Measurements from ENCODE around the gene PDE4D.

PDE4D gene

GRCh38 chr5:59069438-59070079, 824.0 kb downstream of the PDE4D start:
- H3K9me3 ChIP-seq (ENCODE audit: insufficient read depth, low read length), result no peaks in the 10 kb centered on the region
- H3K9ac ChIP-seq (ENCODE audit: insufficient read length, low read depth), result no peak overlapping the region
- no peaks in the 10 kb centered on the region for H3K4me1 ChIP-seq (ENCODE audit: insufficient read depth, insufficient read length)
- no peaks in the 10 kb centered on the region for H3K27me3 ChIP-seq (ENCODE audit: insufficient read depth, insufficient read length)
- H3K36me3 ChIP-seq (ENCODE audit: insufficient read depth, insufficient read length, low read length), result no peaks in the 10 kb centered on the region
- H3K4me3 ChIP-seq (ENCODE audit: insufficient read length, low read depth), result no peak overlapping the region
- no peak for TF ChIP-seq ZNF274 (IDR thresholded peaks at IDR 0.05; ENCODE audit: low read depth, low read length)
- TF ChIP-seq YY1 (IDR thresholded peaks at IDR 0.05; ENCODE audit: insufficient read depth, insufficient read length), result no peak
- no peak for TF ChIP-seq SUZ12 (IDR thresholded peaks at IDR 0.05; ENCODE audit: extremely low read depth, insufficient read depth, insufficient read length)
- no peak for DNase-seq (ENCODE audit: low read depth, low spot score)

GRCh38 chr5:59067956-59068656, 825.4 kb downstream of the PDE4D start:
- no peak overlapping the region for H3K9ac ChIP-seq (ENCODE audit: insufficient read length, low read depth)
- no peak overlapping the region for H3K4me3 ChIP-seq (ENCODE audit: insufficient read length, low read depth)
- no peaks in the 10 kb centered on the region for H3K4me1 ChIP-seq (ENCODE audit: insufficient read depth, insufficient read length)
- no peak for DNase-seq (ENCODE audit: low read depth, low spot score)
- no peaks in the 10 kb centered on the region for H3K9me3 ChIP-seq (ENCODE audit: insufficient read depth, low read length)
- no peaks in the 10 kb centered on the region for H3K36me3 ChIP-seq (ENCODE audit: insufficient read depth, insufficient read length, low read length)
- no peak for TF ChIP-seq ZNF274 (IDR thresholded peaks at IDR 0.05; ENCODE audit: low read depth, low read length)
- no peak for TF ChIP-seq SUZ12 (IDR thresholded peaks at IDR 0.05; ENCODE audit: extremely low read depth, insufficient read depth, insufficient read length)
- TF ChIP-seq YY1 (IDR thresholded peaks at IDR 0.05; ENCODE audit: insufficient read depth, insufficient read length), result no peak
- no peaks in the 10 kb centered on the region for H3K27me3 ChIP-seq (ENCODE audit: insufficient read depth, insufficient read length)

- Histone ChIP-seq H3K9me3 (ENCODE audit: insufficient read depth, low read length) (no peaks in the 10 kb centered on the region), H3K9ac (ENCODE audit: insufficient read length, low read depth) (no peak overlapping the region), H3K4me3 (ENCODE audit: insufficient read length, low read depth) (no peak overlapping the region), H3K36me3 (ENCODE audit: insufficient read depth, insufficient read length, low read length) (no peaks in the 10 kb centered on the region), H3K27me3 (ENCODE audit: insufficient read depth, insufficient read length) (no peaks in the 10 kb centered on the region), H3K4me1 (ENCODE audit: insufficient read depth, insufficient read length) (no peaks in the 10 kb centered on the region)
- DNase-seq (ENCODE audit: low read depth, low spot score), result no peak
- no peak for TF ChIP-seq YY1 (IDR thresholded peaks at IDR 0.05; ENCODE audit: insufficient read depth, insufficient read length)
- no peak for TF ChIP-seq ZNF274 (IDR thresholded peaks at IDR 0.05; ENCODE audit: low read depth, low read length)
- TF ChIP-seq SUZ12 (IDR thresholded peaks at IDR 0.05; ENCODE audit: extremely low read depth, insufficient read depth, insufficient read length), result no peak
Measured at GRCh38 chr5:59066367-59067163, 827.0 kb downstream of the PDE4D start.

- Histone ChIP-seq H3K4me3 (ENCODE audit: insufficient read length, low read depth) (no peak overlapping the region), H3K36me3 (ENCODE audit: insufficient read depth, insufficient read length, low read length) (no peaks in the 10 kb centered on the region), H3K27me3 (ENCODE audit: insufficient read depth, insufficient read length) (no peaks in the 10 kb centered on the region), H3K4me1 (ENCODE audit: insufficient read depth, insufficient read length) (no peaks in the 10 kb centered on the region), H3K9me3 (ENCODE audit: insufficient read depth, low read length) (no peaks in the 10 kb centered on the region), H3K9ac (ENCODE audit: insufficient read length, low read depth) (no peak overlapping the region)
- DNase-seq (ENCODE audit: low read depth, low spot score), result no peak
- TF ChIP-seq YY1 (IDR thresholded peaks at IDR 0.05; ENCODE audit: insufficient read depth, insufficient read length), result no peak
- TF ChIP-seq ZNF274 (IDR thresholded peaks at IDR 0.05; ENCODE audit: low read depth, low read length), result no peak
- TF ChIP-seq SUZ12 (IDR thresholded peaks at IDR 0.05; ENCODE audit: extremely low read depth, insufficient read depth, insufficient read length), result no peak
Measured at GRCh38 chr5:59065554-59065953, 828.0 kb downstream of the PDE4D start.

- H3K9ac ChIP-seq (ENCODE audit: insufficient read length, low read depth), result no peak overlapping the region
- DNase-seq (ENCODE audit: low read depth, low spot score), result no peak
- no peak overlapping the region for H3K4me3 ChIP-seq (ENCODE audit: insufficient read length, low read depth)
- no peaks in the 10 kb centered on the region for H3K4me1 ChIP-seq (ENCODE audit: insufficient read depth, insufficient read length)
- no peaks in the 10 kb centered on the region for H3K27me3 ChIP-seq (ENCODE audit: insufficient read depth, insufficient read length)
- H3K9me3 ChIP-seq (ENCODE audit: insufficient read depth, low read length), result no peaks in the 10 kb centered on the region
- TF ChIP-seq YY1 (IDR thresholded peaks at IDR 0.05; ENCODE audit: insufficient read depth, insufficient read length) (no peak), ZNF274 (IDR thresholded peaks at IDR 0.05; ENCODE audit: low read depth, low read length) (no peak), SUZ12 (IDR thresholded peaks at IDR 0.05; ENCODE audit: extremely low read depth, insufficient read depth, insufficient read length) (no peak)
- H3K36me3 ChIP-seq (ENCODE audit: insufficient read depth, insufficient read length, low read length), result no peaks in the 10 kb centered on the region
Measured at GRCh38 chr5:59064293-59064692, 829.2 kb downstream of the PDE4D start.

GRCh38 chr5:59062986-59063683, 830.4 kb downstream of the PDE4D start:
- no peak for TF ChIP-seq YY1 (IDR thresholded peaks at IDR 0.05; ENCODE audit: insufficient read depth, insufficient read length)
- TF ChIP-seq ZNF274 (IDR thresholded peaks at IDR 0.05; ENCODE audit: low read depth, low read length), result no peak
- TF ChIP-seq SUZ12 (IDR thresholded peaks at IDR 0.05; ENCODE audit: extremely low read depth, insufficient read depth, insufficient read length), result no peak
- no peaks in the 10 kb centered on the region for H3K36me3 ChIP-seq (ENCODE audit: insufficient read depth, insufficient read length, low read length)
- no peak overlapping the region for H3K4me3 ChIP-seq (ENCODE audit: insufficient read length, low read depth)
- H3K9ac ChIP-seq (ENCODE audit: insufficient read length, low read depth), result no peak overlapping the region
- H3K4me1 ChIP-seq (ENCODE audit: insufficient read depth, insufficient read length), result no peaks in the 10 kb centered on the region
- no peaks in the 10 kb centered on the region for H3K9me3 ChIP-seq (ENCODE audit: insufficient read depth, low read length)
- DNase-seq (ENCODE audit: low read depth, low spot score), result no peak
- no peaks in the 10 kb centered on the region for H3K27me3 ChIP-seq (ENCODE audit: insufficient read depth, insufficient read length)

Measured in NT2/D1 (cell line).